GM21528 (cell line): ENCODE results near the gene ZCCHC14.

Source experiments
- ATAC-seq: cut with Tn5 transposase; IDR thresholded peaks from one replicate; pipeline ENCODE4 v1.9.1; 2021; ENCODE audit warnings: mild to moderate bottlenecking, moderate library complexity; ENCODE audit not compliant: unreplicated experiment, low FRiP score

The ZCCHC14 gene

DNA sequence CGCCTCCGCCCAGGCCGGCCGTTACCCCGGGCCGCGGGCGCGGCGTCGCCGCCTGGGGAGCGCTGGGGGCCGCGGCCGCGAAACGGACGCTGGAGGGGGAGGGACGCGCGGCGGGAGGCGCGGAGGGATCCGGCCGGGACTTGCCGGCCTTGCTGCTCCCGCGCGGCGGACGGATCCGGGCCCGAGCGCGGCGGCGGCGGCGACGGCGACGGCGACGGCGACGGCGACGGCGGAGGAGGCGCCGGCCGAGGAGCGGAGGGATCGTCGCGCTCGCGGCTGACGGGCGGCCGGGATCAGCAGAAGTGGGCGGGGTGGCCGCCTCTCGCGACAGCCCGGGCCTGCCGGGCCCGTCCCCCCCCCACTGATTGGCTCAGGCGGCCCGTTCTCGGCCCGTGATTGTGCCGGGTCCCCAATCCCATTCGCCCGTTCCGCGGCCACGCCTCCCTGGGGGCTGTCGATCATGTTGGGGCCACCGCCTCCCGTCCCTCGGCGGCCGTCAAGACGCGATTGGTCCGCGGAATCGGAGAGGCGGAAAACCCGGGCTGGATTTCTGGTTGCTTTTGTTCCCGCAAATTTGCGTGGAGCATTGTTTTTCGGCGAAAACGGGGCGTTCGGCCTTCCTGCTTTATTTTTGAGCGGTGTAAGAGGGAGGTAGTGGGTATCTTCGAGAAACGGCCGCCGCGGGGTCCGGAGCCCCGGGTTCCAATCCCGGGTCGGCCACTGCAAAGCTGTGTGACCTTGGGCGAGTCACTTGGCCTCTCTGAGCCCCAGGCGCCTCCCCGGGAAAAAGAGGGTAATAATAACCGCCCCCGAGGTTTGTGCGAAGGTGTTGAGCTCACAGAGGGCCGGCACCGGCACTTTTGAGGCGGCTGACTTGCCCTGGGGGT is at the start of gene ZCCHC14:
ZCCHC14 (minus strand) TSS at position 304 of the 887 bp plus-strand sequence. CDS start 786 bp downstream, outside the sequence.
- peak; percentile 92 for ATAC-seq

GRCh38 chr16:87541872-87542234 is 49.0 kb upstream of the ZCCHC14 start:
- no peak for ATAC-seq

DNA sequence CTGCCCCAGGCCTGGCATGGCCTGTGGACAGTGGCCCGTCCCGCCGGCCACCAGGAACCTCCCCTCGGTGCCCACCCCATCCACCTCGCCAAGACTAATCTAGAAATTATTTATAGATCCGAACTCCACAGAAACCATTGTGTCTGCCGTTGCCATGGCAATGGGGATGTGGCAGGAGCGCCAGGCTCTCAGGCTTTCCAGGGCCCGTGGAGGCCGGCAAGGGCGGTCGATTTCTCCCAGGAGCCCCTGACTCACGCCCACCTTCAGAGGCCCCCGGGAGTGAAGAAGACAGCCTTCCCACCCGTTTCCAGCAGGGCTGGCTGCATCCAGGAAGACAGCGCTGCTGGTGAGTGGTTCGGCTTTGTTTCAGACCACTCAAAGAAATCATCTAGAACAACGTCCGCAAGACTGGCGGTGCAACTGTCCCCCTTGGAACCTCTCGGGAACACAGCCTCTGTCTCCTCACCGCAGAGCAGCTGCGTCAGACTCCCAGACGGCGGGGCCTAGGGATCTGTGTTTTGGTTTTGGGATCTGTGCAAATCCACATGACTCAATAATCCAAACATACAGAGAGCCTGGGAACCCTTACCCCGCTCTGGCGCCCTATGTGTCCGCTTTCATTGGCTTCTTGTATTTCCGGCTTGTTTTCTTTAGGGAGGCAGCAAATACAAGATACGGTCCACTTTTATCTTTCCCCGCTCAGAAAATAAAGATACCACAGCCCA is 48.5 kb upstream of the ZCCHC14 start:
- no peak for ATAC-seq

DNA sequence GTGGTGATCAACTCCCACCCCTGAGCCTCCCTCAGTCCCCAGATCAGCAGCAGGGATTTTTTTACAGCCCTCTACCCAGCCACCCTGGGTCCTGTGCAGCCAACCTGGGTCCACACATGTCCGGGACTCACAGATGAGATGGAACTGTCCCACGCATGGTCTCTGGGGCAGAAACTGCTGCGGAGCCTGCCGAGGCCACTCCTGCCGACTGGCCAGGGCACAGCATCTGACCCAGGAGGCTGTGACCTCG is 48.0 kb upstream of the ZCCHC14 start:
- no peak for ATAC-seq

DNA sequence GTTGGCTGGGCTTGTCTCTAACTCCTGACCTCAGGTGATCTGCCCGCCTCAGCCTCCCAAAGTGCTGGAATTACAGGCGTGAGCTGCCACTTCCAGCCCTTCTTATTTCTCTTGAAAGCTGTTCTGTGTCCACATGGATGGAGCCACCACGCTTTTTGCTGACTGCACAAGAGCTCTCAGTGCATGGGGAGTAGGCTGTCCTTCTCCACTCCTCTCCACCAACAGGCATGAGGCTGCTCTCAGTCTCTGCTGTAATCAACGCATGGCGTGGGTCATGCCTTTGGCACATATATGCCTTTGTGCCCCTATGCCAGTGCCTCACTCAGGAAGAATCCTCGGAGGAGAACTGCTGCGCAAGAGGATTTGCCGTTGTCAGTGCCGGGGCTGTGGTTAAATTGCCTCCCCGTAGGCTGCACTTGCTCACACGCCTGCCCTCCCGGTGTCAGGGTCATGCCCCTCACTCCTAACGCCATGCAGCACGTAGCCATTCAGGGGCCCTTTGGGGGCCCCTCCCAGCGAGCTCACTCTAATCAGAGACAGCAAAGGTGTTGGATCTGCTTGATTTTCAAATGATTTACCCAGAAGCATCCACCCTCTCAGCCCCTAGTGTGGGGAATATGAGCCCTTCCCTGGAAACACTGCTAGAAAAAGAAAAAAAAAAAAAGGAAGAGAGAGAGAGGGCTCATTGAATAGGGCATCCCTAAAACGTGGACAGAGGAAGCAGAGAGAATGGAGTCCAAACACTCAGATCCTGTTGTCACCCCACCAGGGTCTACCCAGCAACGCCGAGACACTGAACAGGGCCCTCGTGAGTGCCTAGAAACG is 47.5 kb upstream of the ZCCHC14 start:
- no peak for ATAC-seq

- ATAC-seq: no peak
Observed at GRCh38 chr16:87539113-87539512, 46.3 kb upstream of the ZCCHC14 start.

- ATAC-seq: no peak
Observed at GRCh38 chr16:87538594-87538993, 45.8 kb upstream of the ZCCHC14 start.

- ATAC-seq: no peak
Observed at GRCh38 chr16:87538160-87538559, 45.3 kb upstream of the ZCCHC14 start.

DNA sequence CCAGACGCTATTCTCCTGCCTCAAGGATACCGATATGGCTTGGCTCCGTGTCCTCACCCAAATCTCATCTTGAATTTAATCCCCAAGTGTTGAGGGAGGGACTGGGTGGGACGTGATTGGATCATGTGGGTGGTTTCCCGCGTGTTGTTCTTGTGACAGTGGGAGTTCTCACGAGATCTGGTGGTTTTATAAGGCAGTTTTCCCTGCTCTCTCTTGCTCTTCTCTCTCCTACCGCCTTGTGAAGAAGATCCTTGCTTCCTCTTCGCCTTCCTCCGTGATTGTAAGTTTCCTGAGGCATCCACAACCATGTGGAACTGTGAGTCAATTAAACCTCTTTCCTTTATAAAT is 43.9 kb upstream of the ZCCHC14 start:
- ATAC-seq: no peak

GRCh38 chr16:87535855-87536794 is 43.3 kb upstream of the ZCCHC14 start:
- no peak for ATAC-seq

DNA sequence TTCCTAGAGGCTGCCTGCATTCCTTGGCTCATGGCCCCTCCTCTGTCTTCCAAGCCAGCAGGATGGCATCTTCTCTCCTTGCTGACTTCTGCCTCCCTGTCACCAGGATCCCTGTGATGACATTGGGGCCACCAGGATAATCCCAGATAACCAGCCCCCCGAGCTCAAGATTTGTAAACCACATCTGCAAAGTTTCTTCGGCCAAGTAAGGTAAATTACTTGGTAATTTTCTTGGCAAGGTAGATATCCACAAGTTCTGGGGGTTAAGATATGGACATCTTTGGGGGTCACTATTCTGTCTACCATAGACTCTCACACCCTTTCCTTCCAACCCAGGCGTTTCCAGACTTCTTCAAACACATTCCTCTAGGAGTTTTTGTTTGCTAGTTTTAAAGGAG is 42.6 kb upstream of the ZCCHC14 start:
- no peak for ATAC-seq

DNA sequence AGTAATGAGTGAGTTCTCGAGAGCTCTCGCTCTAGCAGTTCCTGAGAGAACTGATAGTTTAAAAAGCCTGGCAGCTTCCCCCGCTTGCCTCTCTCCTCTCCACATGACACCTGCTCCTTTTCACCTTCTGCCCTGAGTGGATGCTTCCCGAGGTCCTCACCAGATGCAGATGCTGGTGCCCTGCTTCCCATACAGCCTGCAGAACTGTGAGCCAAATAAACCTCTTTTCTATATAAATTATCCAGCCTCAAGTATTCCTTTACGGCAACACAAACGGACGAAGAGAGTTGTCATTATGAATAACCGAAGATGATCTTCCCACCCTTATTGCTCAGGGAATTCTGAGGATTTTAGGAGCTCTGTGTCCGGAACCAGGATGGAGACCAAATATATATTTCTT is 41.9 kb upstream of the ZCCHC14 start:
- no peak for ATAC-seq

- ATAC-seq: no peak
Observed at GRCh38 chr16:87534030-87534653, 41.3 kb upstream of the ZCCHC14 start.

- ATAC-seq: no peak
Observed at GRCh38 chr16:87533061-87533460, 40.2 kb upstream of the ZCCHC14 start.

GRCh38 chr16:87531418-87531817 is 38.6 kb upstream of the ZCCHC14 start:
- no peak for ATAC-seq

DNA sequence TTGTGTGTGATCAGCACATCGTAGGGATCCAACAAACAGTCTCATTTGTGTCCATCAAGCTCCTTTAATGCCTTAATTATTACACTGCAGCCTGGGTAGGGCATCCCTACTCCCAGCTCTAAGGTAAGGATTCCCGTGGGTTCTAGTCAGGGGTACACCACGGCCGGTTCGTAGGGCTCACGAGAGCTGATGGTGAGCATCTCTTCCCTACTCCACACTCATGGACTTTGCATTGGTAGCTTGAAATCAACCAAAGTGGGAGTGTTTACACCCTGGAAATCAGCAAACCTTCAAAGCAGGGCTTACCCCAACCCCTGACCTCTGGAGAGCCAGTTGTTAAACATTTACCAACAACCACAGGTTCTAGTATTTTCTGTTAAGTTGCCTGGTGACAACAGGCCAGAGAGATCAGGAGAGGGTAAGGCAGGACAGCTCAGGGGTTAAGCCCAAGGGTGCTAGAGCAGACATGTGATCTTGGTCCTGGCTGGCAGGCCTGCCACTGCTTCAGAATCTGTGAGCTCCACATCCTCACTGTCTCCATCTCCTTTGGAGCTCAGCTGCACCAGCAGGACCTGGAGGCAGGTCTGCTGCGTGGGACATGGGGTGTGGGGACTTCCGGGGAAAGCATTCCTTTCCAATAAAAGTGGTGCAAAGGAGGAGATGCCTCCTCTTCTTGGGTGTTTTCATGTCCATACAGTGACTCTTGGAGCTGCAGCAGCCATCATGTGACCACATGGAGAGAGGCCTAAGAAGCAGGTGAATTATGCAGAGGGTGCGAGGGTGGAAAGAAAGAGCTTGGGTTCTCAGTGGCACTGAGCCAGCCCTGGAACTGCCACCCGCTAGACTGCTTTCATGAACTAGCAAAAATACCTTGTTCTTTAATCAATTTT is 36.1 kb upstream of the ZCCHC14 start:
- ATAC-seq: no peak

- ATAC-seq: no peak
Observed at GRCh38 chr16:87527055-87527724, 34.4 kb upstream of the ZCCHC14 start.

DNA sequence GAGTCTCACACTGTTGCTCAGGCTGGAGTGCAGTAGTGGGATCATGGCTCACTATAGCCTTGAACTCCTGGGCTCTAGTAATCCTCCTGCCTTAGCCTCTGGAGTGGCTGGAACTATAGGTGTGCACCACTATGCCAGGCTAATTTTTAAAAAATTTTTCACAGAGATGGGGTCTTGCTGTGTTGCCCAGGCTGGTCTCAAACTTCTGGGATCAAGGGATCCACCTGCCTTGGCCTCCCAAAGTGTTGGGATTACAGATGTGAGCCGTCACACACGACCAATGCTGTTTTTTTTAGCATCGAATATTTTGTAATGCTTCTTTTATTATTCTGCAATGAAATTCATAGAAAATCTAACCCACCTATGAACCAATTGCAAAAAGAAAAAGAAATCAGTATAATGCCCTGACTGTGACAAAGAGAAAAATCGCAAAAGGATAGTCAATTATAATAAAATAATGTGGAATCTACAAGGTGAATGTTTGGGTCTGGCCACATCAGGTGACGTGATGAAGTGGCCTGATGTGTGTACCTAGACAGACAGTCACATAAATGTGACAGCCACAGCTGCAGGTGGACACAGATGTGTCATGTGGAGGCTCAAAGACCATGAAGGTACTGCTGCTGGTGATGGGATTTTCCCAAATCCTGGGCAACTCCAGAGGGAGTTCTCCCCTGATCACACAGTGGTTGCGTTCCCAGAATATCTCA is 33.6 kb upstream of the ZCCHC14 start:
- ATAC-seq: no peak
